ENCODE measurements around the gene PCA3.

The PCA3 gene

DNA sequence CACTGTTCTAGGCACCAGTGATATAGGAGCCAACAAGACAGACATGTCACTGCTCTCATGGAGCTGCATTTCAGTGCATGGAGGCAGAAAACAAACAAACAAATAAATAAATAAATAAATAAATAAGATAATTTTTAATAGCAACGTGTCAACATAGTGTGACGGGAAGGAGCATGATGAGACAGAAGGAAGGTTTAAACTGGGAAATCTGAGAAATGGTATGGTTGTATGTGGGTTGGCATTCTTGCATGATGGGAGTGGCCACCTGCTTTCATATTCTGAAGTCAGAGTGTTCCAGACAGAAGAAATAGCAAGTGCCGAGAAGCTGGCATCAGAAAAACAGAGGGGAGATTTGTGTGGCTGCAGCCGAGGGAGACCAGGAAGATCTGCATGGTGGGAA lies at the start of gene PCA3:
PCA3 (plus strand) TSS at position 301 of the 400 bp plus-strand sequence.
- H3K4me1 Mint-ChIP-seq: no peaks in the 10 kb centered on the region
- no peak for DNase-seq
- CTCF ChIA-PET: interaction anchor here (0.6 kb wide), 1 partner anchor 414 kb away, joined by 3 read pairs; no protein-coding TSS in a partner anchor
- H3K9me3 Mint-ChIP-seq: no peaks in the 10 kb centered on the region
- no peak within 1 kb of the TSS for H3K4me3 Mint-ChIP-seq
- no peaks in the 10 kb centered on the region for H3K27me3 Mint-ChIP-seq
- H3K27ac Mint-ChIP-seq: no peak within 1 kb of the TSS
- no peaks in the 10 kb centered on the region for H3K36me3 Mint-ChIP-seq

GRCh38 chr9:76716085-76716672 lies 48.1 kb upstream of the PCA3 start:
- Mint-ChIP-seq H3K27me3 (peaks cover 8% of the 10 kb centered on the region), H3K4me1 (no peaks in the 10 kb centered on the region), H3K4me3 (no peak overlapping the region), H3K9me3 (no peaks in the 10 kb centered on the region), H3K27ac (no peak overlapping the region), H3K36me3 (no peaks in the 10 kb centered on the region)
- DNase-seq: no peak
- CTCF ChIA-PET: interaction anchor here (0.9 kb wide), 1 partner anchor 58 kb away, joined by 3 read pairs; no protein-coding TSS in a partner anchor

DNA sequence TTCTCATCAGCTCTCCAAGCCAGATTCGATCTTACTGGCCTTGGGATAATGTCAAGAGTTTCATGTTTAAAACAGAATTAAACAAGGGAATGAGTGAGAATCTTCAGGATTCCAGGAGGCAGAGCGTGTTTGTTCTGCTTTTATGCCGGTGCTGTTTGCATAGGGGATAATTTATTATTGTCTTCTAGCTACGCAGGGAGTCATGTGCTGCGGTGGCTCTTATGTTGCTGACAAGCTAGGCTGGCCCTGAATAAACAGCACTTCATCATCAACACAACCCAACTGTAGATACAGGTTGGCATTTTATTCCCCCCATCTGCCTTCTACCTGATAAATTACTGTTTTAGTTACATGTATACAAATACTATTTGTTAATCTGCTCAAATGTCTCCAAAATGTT lies 47.1 kb upstream of the PCA3 start:
- CTCF ChIA-PET: interaction anchor here (0.9 kb wide), 1 partner anchor 59 kb away, joined by 3 read pairs; no protein-coding TSS in a partner anchor
- no peaks in the 10 kb centered on the region for H3K36me3 Mint-ChIP-seq
- no peak overlapping the region for H3K4me3 Mint-ChIP-seq
- peaks cover 8% of the 10 kb centered on the region for H3K27me3 Mint-ChIP-seq
- H3K9me3 Mint-ChIP-seq: no peaks in the 10 kb centered on the region
- H3K4me1 Mint-ChIP-seq: no peaks in the 10 kb centered on the region
- no peak overlapping the region for H3K27ac Mint-ChIP-seq
- DNase-seq: no peak

DNA sequence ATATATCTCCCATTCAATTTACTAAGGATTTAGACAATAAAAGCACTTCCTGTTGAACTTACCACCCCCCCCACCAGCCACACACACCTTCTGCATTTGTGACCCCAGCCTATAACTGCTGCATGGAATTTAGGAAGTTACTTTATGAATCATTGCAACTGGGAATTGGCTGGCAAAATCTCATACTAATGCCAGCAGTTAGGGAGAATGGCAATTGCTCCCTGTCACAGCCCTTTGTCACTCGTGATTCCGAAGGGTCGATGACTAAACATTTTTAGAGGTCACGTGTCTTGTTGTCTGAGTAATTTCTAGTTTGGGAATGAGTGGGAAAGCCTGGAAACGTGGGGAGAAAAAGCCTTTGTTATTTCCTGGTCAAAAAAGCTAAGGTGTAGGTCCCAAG lies 46.6 kb upstream of the PCA3 start:
- no peaks in the 10 kb centered on the region for H3K9me3 Mint-ChIP-seq
- CTCF ChIA-PET: no interaction called here
- no peak overlapping the region for H3K4me3 Mint-ChIP-seq
- DNase-seq: no peak
- H3K4me1 Mint-ChIP-seq: no peaks in the 10 kb centered on the region
- no peak overlapping the region for H3K27ac Mint-ChIP-seq
- H3K27me3 Mint-ChIP-seq: peaks cover 8% of the 10 kb centered on the region
- H3K36me3 Mint-ChIP-seq: no peaks in the 10 kb centered on the region

GRCh38 chr9:76718166-76718565 lies 46.1 kb upstream of the PCA3 start:
- H3K9me3 Mint-ChIP-seq: no peaks in the 10 kb centered on the region
- no peaks in the 10 kb centered on the region for H3K4me1 Mint-ChIP-seq
- peaks cover 8% of the 10 kb centered on the region for H3K27me3 Mint-ChIP-seq
- no peak for DNase-seq
- no peak overlapping the region for H3K4me3 Mint-ChIP-seq
- no peaks in the 10 kb centered on the region for H3K36me3 Mint-ChIP-seq
- CTCF ChIA-PET: interaction anchor here (0.7 kb wide), 1 partner anchor 23 kb away, joined by 3 read pairs; no protein-coding TSS in a partner anchor
- H3K27ac Mint-ChIP-seq: no peak overlapping the region

GRCh38 chr9:76720245-76720644 lies 44.0 kb upstream of the PCA3 start:
- no peak for DNase-seq
- Mint-ChIP-seq H3K36me3 (no peaks in the 10 kb centered on the region), H3K4me1 (no peaks in the 10 kb centered on the region), H3K9me3 (no peaks in the 10 kb centered on the region), H3K4me3 (no peak overlapping the region), H3K27me3 (peaks cover 5% of the 10 kb centered on the region), H3K27ac (no peak overlapping the region)
- CTCF ChIA-PET: no interaction called here

DNA sequence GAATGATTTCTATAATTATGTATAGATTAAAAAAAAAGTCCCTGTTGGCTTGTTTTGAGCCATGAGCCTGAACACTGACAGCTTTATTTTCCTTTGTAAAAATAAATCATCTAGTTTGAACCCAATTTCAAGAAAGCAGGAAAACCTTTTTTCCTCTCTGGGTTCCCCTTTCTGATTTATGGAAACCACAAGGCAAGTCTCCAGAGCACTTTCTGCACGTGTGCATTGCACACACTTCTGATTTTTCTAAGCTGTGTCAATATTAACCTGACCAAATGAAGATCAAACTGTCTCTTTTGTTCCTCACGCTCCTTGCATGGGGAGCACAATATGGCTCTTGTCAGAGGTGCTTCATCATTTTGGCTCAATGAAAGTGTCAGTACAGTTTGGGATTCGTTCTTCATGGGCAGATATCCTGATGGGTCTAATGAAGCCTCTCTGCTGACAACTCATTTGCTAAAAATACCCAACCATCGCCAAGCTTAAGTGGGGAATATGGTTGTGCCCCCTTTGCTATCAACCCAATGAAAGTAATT lies 39.2 kb upstream of the PCA3 start:
- Mint-ChIP-seq H3K27me3 (no peaks in the 10 kb centered on the region), H3K9me3 (no peaks in the 10 kb centered on the region), H3K36me3 (no peaks in the 10 kb centered on the region), H3K27ac (no peak overlapping the region), H3K4me3 (no peak overlapping the region), H3K4me1 (no peaks in the 10 kb centered on the region)
- CTCF ChIA-PET: no interaction called here
- DNase-seq: no peak

DNA sequence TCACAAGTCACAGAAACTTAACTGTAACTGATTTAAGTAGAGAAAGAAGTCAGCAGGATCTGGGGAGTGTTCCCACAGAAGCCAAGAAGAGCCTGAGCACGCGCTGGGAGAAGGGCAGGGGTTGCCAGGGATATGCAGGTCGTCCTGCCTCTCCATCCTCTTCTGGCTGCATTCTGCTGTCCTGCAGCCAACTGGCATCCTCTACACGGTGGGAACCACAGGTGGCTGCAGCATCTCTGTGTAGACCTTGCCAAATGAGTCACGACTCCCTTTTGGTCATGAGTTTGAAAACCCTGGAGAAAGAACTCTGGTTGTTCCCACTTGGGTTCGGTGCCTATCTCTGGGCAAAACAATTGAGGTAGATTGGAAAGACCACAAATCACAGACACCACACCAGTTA lies 38.4 kb upstream of the PCA3 start:
- Mint-ChIP-seq H3K27me3 (no peaks in the 10 kb centered on the region), H3K4me1 (no peaks in the 10 kb centered on the region), H3K27ac (no peak overlapping the region), H3K36me3 (no peaks in the 10 kb centered on the region), H3K4me3 (no peak overlapping the region), H3K9me3 (no peaks in the 10 kb centered on the region)
- CTCF ChIA-PET: no interaction called here
- no peak for DNase-seq

GRCh38 chr9:76729116-76729515 lies 35.1 kb upstream of the PCA3 start:
- H3K27me3 Mint-ChIP-seq: no peaks in the 10 kb centered on the region
- H3K27ac Mint-ChIP-seq: no peak overlapping the region
- H3K4me3 Mint-ChIP-seq: no peak overlapping the region
- H3K9me3 Mint-ChIP-seq: no peaks in the 10 kb centered on the region
- no peaks in the 10 kb centered on the region for H3K36me3 Mint-ChIP-seq
- DNase-seq: no peak
- H3K4me1 Mint-ChIP-seq: no peaks in the 10 kb centered on the region
- CTCF ChIA-PET: interaction anchor here (1.3 kb wide), 1 partner anchor 71 kb away, joined by 3 read pairs; no protein-coding TSS in a partner anchor

DNA sequence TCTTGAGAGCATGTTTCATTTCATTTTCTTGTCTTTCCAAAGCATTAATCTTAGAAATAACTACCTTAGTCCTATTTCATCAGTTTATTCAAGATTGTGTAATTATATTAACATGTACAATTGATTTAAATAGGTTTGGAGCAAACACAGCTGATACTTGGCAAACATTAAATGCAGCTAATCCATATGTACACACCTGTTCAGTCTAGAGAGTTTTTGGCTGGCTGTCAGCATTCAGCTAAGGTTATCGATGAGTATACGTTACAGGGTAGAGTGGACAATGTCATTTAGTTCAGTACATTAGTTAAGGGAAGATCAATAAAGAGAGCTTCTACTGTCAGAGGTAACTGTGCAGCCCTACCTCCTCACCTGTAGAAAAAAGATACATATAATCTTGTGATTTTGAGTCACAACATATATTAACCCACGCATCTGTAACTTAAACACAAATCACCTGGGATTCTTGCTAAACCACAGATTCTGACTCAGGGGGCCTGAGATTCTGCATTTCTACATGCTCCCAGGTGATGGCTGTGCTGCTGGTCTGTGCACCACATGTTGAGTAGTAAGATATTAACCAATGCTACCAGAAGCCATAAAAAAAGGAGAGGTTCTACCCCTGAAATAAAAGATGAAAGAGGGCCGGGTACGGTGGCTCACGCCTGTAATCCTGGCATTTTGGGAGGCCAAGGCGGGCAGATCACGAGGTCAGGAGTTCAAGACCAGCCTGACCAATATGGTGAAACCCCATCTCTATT lies 34.1 kb upstream of the PCA3 start:
- Mint-ChIP-seq H3K27me3 (peaks cover 5% of the 10 kb centered on the region), H3K27ac (no peak overlapping the region), H3K4me3 (no peak overlapping the region), H3K36me3 (no peaks in the 10 kb centered on the region), H3K4me1 (no peaks in the 10 kb centered on the region), H3K9me3 (no peaks in the 10 kb centered on the region)
- CTCF ChIA-PET: interaction anchor here (0.7 kb wide), 1 partner anchor 1498 kb away, joined by 3 read pairs; no protein-coding TSS in a partner anchor
- DNase-seq: no peak

DNA sequence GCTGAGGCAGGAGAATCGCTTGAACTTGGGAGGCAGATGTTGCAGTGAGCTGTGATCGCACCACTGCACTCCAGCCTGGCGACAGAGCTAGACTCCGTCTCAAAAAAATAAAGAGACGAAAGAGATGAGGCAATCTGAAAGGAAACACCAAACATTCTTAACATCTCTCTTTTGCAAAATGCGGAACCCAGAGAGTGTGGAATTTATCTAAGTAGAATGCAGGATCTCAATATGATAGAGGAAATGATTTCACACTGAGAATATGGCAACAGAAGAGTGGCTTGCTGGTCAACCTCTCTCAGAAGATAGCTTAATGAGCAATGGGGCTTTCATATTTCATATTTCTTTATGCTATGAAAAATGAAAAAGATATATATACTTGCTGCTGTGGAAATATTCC lies 33.4 kb upstream of the PCA3 start:
- H3K27me3 Mint-ChIP-seq: peaks cover 5% of the 10 kb centered on the region
- no peak overlapping the region for H3K27ac Mint-ChIP-seq
- H3K36me3 Mint-ChIP-seq: no peaks in the 10 kb centered on the region
- DNase-seq: no peak
- CTCF ChIA-PET: no interaction called here
- H3K9me3 Mint-ChIP-seq: no peaks in the 10 kb centered on the region
- no peak overlapping the region for H3K4me3 Mint-ChIP-seq
- H3K4me1 Mint-ChIP-seq: no peaks in the 10 kb centered on the region

- Mint-ChIP-seq H3K4me1 (no peaks in the 10 kb centered on the region), H3K27ac (no peak overlapping the region), H3K36me3 (no peaks in the 10 kb centered on the region), H3K4me3 (no peak overlapping the region), H3K9me3 (no peaks in the 10 kb centered on the region), H3K27me3 (peaks cover 5% of the 10 kb centered on the region)
- DNase-seq: no peak
- CTCF ChIA-PET: no interaction called here
These were observed 31.8 kb upstream of the PCA3 start for GRCh38 chr9:76732341-76732958.

DNA sequence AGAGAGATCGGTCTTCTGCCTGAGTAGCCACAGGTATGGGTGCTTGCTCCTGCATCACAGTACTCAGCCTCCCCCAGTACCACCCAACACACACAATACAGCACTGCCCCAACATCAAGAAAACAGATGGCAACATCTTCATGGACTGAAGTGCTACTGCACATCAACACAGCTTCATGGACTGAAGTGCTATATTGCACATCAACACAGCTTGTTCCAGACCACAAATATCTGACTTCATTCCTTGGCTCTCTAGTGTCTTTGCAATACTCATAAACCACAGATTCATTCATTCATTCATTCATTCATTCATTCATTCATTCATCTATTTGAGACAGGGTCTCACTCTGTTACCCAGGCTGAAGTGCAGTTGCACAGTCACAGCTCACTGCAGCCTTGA lies 31.1 kb upstream of the PCA3 start:
- CTCF ChIA-PET: no interaction called here
- Mint-ChIP-seq H3K27me3 (peaks cover 5% of the 10 kb centered on the region), H3K27ac (no peak overlapping the region), H3K4me1 (no peaks in the 10 kb centered on the region), H3K9me3 (no peaks in the 10 kb centered on the region), H3K36me3 (no peaks in the 10 kb centered on the region), H3K4me3 (no peak overlapping the region)
- no peak for DNase-seq

DNA sequence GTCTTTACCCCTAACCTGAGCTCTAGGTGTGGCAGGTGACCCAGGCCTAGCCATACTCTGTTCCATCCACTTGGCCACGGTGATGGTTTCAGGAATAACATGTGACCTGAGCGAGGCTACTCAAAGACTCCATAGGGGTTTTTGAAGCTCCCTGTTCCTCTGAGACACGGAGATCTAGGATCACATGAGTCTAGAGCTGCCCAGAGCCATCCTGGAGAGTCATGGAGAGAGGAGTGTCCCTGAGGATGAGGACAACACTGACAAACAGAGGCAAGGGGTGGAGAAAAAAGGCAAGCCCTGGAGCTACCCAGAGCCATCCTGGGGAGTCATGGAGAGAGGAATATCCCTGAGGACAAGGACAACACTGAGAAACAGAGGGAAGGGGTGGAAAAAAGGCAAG lies 29.5 kb upstream of the PCA3 start:
- Mint-ChIP-seq H3K9me3 (no peaks in the 10 kb centered on the region), H3K36me3 (no peaks in the 10 kb centered on the region), H3K27me3 (peaks cover 5% of the 10 kb centered on the region), H3K4me3 (no peak overlapping the region), H3K4me1 (no peaks in the 10 kb centered on the region), H3K27ac (no peak overlapping the region)
- no peak for DNase-seq
- CTCF ChIA-PET: no interaction called here
